HG03520 (cell line): ENCODE results near the gene DKKL1.
A peak's percentile ranks its signal among the peaks of the same experiment; 100 is the strongest.

Experiments used
- ATAC-seq: cut with Tn5 transposase; IDR thresholded peaks from one replicate; pipeline ENCODE4 v1.9.1; 2021; ENCODE audit warnings: mild to moderate bottlenecking, moderate library complexity; ENCODE audit not compliant: unreplicated experiment

DKKL1 gene

DNA sequence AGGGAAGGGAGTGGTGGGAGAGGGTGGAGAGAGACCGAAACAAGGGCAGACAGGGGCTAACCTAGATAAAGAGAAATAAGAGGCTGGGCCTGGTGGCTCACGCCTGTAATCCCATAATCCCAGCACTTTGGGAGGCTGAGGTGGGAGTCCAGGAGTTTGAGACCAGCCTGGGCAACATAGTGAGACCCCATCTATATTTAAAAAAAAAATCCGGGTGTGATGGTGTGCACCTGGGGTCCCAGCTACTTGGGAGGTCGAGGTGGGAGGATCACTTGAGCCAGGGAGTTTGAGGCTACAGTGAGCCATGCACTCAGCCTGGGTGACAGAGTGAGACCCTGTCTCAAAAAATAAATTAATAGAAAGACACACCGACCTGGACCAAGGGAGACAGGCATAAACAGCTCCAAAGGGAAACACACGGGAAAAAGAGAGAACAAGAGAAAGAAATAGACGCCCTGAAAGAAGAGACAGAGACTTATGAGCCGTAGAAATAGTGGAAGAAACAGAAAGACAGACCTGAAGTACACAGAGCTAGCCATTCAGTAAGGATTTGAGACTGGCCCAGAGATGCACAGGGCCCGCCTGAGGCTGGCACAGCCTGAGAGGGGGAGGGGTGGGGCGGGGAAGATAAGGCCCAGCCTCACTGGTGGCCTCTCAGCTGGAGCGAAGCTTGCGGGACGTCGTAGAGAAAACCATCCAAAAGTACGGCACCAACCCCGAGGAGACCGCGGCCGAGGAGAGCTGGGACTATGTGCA is 26.2 kb upstream of the DKKL1 start:
- ATAC-seq: no peak

DNA sequence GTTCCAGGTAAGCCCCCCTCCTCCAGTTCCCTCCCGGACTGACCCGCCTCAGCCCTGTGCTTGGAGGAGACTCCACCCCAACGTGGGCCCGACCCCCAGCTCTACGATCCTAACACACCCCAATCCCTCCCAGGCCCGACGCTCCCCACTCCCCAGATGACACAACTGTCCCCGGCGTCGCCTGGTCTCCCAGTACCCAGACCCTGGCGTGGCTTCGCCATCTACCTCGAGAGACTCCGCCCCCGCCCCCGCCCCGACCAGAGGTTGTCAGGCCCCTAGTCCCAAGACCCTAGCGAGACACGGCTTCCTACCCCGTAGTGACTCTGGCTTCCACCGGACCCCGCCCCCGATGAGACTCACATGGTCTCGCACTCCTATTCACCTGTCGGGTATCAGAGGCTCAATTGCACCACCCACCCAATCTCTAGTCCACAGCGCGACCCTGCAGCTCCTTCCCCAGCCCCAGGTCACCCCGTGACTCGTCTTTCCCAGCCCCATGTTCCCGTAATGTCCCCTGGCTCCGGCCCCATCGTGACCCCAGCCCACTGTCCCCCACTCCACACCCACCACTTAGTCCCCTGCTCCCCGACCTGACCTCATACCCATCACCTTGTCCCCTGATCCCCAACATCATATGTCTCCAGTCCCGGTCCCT is 25.5 kb upstream of the DKKL1 start:
- ATAC-seq: no peak

DNA sequence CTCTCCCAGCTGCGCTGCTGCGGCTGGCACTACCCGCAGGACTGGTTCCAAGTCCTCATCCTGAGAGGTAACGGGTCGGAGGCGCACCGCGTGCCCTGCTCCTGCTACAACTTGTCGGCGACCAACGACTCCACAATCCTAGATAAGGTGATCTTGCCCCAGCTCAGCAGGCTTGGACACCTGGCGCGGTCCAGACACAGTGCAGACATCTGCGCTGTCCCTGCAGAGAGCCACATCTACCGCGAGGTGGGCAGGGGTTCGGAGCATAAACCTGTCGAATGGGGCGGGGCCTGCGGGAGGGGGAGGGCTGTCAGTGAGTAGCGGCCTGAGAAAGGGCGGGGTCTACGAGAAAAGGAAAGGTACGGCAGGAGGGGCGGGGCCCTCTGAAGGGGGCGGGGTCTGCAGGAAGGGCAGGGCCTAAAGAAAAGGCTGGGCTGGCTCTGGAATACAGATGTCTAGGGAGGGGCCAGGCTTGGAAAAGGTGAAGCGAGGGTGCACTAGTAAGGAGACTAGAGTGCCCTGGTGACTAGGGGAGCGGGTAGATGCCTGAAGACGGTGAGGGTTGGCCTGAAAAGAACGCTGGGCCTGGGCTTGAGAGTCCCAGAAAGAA is 24.9 kb upstream of the DKKL1 start:
- no peak for ATAC-seq

DNA sequence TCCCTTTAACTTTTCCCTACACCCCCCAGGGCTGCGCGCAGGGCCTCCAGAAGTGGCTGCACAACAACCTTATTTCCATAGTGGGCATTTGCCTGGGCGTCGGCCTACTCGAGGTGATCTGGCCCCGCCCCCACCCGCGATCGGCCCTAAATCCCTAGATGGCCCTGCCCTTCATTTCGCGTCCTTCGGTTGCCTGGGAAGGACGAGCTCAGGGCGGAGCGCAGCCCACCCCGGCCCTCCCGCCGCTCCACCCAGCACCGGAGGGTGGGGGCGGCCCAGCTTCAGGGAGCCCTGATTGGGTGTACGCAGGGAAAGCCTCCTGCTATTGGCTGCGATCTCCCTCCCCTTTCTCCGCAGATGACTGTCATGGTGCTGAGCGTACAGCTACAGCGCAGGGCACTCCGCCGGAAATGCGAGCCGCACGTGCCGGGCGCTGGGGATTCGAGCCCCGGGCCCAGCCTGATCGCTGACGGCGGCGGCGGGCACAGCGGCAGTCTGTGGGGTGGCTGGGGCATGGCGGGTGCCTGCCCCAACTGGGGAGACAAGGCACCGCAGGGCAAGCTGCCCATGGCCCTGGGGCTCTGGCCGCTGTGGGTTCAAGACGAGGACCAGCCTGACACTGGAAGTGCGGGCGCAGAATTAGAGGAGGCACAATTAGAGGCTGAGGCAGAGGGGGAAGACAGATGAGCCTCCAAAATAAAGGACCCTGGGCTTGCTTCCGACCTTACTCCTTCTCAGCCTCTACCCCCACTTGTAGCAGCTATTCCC is 24.2 kb upstream of the DKKL1 start:
- no peak for ATAC-seq

DNA sequence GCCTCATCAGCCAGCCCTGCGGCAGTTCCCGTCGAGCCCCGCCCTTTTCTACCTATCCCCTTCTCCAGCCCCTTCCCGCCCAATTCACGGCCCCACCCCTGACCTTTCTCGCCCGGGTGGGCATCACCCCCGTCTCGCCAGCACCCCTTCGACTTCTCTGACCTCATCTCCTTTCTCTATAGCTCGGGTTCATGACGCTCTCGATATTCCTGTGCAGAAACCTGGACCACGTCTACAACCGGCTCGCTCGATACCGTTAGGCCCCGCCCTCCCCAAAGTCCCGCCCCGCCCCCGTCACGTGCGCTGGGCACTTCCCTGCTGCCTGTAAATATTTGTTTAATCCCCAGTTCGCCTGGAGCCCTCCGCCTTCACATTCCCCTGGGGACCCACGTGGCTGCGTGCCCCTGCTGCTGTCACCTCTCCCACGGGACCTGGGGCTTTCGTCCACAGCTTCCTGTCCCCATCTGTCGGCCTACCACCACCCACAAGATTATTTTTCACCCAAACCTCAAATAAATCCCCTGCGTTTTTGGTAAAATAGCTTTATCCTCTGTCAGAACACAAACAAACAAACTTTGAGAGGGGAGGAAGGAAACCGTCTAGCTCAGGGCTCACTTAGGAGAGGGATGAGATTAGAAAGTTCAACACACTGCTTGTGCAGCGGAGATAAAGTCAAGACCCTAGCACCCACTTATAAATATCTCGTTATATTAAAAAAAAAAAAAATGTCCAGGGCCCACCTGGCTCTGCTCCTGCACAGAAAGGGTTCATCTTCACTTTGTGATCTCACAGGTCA is 23.4 kb upstream of the DKKL1 start:
- ATAC-seq: peak; percentile 60

DNA sequence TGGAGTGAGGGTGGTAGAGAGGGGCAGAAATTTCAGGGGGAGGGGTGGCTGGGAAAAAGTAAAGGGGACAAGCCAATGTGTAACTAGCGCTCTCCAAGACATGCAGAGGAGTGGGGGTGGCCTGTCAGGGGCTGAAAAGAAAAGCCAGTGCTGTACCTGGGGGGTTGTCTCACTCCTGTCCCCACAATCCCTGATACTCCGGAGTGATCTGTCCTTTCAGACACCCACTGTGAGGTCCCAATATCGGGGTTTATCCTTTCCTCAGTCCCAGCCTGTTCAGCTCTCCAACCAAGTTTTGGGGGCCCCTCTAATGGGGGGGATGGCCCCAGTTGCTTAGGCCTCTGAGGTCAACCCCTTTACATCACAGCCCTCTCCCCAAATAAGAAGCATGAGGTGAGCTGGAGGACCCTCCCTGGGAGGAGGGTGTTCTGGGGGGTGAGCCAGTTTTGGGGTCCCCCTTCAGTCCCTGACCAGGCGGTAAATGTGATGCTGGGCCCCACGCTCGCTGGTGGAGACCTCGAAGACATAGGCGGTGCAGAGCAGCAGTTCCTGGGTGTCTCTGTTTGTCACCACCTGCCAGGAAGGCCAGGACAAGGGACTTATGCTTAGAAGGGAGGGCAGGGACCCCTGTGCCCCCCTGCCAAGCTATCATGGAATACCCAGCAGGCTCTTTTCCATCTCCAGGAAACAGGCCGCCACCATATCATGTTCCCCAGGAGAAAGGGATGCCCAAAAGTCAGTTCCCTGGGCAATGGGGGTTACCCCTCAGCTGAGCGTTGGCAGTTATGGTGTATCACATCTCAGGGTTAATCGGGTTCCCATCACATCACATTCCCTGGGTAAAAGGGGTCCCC is 22.6 kb upstream of the DKKL1 start:
- ATAC-seq: no peak

DNA sequence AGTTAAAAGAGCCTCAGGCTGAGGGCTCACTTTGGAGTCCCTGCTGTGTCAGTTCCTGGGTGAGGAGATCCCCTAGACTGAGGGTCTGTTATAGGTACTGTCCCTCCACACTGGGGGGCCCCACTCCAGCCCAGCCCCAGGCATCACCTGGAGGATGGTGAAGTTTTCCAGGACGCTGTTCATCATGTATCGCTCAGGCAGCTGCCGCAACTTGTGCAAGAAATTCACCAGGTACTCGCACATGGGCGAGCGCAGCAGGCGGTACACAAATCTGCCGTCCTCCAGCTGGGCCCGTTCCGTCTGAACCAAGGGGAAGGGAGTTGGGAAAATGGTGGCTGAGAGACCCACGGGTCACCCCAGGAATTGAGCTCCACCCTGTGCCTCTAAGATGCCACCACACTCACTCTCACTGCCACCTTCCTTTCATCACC is 21.4 kb upstream of the DKKL1 start:
- no peak for ATAC-seq

DNA sequence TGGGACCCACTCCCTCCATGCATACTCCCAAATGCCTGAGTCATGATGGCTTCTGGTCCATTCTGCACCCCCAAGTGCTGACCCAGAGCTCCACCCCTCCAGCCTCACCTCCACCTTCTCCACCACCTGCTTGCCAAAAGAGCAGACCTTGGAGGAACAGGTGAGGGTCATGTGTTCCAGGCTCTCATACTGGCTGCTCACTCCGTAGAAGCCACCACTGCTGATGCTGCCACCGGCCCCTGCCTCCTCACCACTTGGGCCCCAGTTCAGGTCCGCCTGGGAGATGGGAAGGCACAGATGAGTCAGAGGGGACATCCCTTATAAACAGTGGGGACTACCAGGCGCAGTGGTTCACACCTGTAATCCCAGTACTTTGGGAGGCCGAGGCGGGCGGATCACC is 20.6 kb upstream of the DKKL1 start:
- no peak for ATAC-seq

DNA sequence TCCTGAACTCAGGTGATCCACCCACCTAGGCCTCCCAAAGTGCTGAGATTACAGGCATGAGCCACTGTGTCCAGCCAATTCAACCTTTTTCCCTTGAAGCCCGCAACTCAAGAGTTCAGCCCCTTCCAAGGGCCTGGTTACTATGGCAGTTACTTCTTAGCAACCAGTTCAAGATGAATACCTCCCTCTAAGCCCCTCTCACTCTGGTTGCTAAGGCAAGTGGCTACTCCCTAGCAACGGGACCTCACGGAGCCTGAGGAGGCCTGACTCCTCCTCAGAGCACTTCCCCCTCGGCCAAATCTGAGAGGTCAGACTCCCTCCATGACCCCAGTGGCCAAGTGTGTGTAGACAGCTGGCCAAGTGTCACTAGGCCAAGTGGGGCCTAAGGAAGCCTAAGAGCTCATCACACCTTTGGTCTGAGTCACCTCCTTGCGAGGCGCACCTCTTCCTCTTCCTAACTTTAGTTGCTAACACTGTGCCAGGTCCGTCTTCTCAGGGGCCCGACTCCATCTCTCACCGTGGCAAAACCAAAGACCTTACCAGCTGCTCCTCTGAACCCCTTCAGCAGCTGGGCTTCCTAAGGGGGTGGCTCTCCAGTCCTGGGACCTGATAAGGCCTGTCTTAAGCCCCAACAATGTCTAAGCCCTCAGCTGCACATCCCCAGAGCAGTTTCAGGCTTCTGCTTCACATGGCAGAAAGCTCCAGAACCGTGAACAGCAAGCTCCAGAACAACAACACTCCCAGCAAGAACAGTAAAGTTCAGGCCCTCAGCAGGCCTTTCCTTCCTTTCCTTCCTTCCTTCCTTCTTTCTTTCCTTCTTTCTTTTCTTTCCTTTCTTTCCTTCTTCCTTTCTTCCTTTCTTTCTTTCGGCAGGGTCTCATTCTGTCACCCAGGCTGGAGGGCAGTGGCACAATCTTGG is 18.9 kb upstream of the DKKL1 start:
- ATAC-seq: no peak

DNA sequence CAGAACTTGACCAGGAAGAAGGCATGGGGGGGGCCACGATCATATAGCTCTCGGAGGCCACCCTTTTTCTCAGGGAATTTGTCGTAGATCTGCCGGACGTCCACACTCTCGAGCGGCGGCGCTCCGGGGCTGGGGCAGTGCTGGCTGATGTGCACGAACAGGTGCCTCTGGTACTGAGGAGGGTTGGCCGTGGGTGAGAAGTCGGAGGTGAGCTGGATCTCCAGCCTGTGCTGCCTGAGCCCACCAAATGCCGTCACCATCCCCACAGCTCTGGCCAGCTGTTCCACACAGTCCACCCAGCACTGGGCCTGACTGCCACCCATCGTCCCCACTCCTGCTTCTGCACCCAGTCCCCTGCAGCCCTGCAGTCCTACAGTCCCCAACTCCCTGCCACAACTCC is 16.5 kb upstream of the DKKL1 start:
- ATAC-seq: no peak

DNA sequence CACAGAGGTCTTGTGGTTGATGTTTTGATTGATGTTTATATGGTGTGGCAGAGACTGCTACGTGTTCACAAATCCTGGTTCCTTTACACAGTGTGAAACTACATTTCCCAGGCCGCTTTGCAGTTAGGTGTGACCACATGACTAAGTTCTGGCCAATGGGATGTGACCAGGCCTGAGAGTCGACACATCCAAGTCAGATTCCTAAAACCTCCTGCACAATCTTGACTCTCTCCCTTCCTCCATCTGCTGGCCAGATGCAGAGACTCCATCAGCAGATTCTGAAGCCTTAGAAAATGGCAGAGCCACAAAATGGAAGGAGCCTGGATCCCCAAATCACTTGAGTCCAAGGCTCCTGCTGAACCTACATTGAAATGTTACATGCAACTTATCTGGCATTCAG is 15.8 kb upstream of the DKKL1 start:
- no peak for ATAC-seq

DNA sequence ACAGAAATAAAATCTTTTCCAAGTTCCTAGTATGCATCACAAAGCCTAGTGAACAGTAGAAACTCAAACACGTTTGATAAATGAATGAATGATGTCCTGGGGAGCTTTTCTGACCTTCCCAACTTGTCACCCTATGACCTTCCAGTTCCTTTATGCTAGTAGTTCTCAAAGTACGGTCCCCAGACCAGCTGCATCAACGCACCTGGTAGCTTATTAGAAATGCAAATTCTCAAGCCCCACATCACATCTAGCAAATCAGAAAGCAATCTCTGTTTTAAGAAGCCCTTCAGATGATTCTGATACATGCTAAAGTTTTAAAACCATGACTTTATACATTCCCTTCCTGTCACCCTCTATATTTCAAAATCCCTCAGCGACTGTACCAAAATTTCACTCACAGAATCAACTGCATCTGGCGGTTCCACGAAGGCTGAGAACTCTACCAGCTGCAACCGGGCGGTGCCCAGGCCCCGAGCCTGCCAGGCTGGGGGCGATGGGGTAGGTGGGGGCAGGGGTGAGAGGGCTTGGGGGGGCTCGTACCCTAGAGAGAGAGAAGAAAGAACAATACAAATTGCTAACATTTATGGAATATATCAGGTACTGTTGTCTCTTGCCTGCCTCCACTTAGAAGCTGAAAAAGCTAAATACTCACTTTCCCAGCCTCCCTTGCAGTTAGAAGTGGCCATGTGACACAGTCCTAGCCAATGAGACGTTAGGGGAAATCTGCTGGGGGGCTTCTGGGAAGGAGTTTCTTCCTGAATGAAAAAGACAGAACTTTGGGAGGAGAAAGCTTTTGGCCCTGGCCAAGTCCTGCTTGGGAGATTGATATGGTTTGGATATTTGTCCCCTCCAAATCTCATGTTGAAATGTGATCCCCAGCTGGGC is 15.1 kb upstream of the DKKL1 start:
- ATAC-seq: no peak

DNA sequence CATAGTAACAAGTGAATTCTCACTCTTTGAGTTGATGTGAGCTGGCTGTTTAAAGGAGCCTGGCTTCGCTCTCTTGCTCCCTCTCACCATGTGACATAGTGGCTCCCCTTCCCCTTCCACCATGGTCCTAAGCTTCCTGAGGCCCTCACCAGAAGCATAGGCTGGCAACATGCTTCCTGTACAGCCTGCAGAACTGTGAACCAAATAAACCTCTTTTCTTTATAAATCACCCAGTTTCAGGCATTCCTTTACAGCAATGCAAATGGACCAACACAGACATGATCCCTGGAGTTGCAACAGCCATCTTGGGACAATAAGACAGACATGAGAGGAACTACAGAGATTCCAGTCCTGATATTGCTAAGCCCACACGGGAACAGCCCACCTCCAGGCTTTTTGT is 14.1 kb upstream of the DKKL1 start:
- ATAC-seq: no peak

DNA sequence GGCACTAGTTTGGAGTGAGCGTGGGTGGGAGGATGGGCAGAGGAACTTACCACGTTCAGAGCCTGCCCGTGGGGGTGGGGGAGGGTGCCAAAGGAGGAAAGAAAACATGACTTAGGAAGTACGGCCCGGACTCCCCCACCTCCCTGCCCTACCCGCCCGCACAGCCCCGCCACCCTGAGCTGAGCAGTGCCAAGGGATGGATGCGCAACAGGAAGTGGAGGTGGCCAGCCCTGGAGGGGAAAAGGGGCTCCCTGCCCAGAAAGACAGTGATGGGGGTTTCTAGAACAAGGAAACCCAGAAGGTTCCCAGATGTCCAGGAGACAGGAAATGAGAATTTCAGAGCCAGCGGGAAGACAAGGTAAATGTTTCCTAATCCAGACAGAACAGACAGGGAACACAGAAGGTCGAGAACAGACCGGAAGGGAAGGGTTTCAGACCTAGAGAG is 7.7 kb upstream of the DKKL1 start:
- ATAC-seq: no peak

DNA sequence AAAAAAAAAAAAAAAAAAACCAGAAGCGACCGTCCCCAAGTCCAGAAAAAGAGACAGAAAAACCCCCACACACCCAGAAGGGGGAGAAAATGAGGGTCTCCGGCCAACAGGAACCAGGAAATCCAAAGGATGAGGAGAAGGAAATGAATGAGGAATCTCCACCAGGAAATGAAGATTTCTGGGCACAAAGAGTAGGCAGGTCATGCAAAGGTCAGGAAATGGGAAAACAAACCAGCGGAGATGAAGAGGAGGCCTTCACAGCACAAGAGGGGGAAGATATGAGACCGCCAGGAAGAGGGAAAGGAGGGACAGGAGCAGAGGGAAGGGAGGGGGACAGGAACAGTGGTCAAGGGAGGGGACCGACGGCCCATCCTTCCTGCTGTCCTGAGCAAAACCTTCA is 7.3 kb upstream of the DKKL1 start:
- ATAC-seq: no peak

DNA sequence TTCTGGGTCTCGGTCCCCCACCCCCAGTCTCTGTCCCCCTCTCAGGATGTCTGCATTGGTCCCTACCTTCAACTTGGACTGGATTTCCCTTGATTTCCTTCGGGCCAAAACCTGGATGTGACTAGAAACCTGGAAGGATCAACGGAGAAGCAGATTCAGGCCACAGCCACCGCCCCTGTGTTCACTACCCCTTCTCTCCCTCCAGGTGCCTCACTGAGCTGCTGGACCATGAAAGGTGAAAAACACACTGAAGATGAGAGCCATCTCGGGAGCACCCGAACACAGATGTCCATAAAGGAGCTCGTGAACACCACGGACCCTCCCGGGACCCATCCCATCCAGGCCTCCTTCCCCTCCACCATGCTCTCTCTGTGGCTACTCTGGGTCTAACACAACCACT is 6.5 kb upstream of the DKKL1 start:
- ATAC-seq: no peak
